Parathyroid adenoma (tissue), 2 donors: ENCODE measurements around the gene NUBP2.
A peak's percentile ranks its signal among the peaks of the same experiment; 100 is the strongest.

Source experiments
- H2AFZ ChIP-seq: fragments of 300-600 bp; sonication (generic); one replicate; pipeline ENCODE4 v1.7.0; 2017; ENCODE audit warnings: antibody characterized with exemption, mild to moderate bottlenecking
- H3K27ac ChIP-seq: fragments of 300-600 bp; sonication (generic); one replicate; pipeline ENCODE4 v1.7.0; 2017
- H3K27me3 ChIP-seq: fragments of 300-600 bp; sonication (generic); one replicate; pipeline ENCODE4 v1.7.0; 2017; ENCODE audit warnings: low read length; ENCODE audit not compliant: control insufficient read depth, insufficient read depth
- H3K36me3 ChIP-seq: fragments of 300-600 bp; sonication (generic); one replicate; pipeline ENCODE4 v1.7.0; 2017; ENCODE audit warnings: low read length; ENCODE audit not compliant: control insufficient read depth, insufficient read depth
- H3K4me1 ChIP-seq: fragments of 300-600 bp; sonication (generic); one replicate; pipeline ENCODE4 v1.7.0; 2017; ENCODE audit warnings: control low read depth
- H3K4me2 ChIP-seq: fragments of 300-600 bp; sonication (generic); one replicate; pipeline ENCODE4 v1.7.0; 2017; ENCODE audit warnings: low read length
- H3K4me3 ChIP-seq: fragments of 300-600 bp; sonication (generic); one replicate; pipeline ENCODE4 v1.7.0; 2017; ENCODE audit warnings: low read depth, low read length
- H3K79me2 ChIP-seq: fragments of 300-600 bp; sonication (generic); one replicate; pipeline ENCODE4 v1.7.0; 2017; ENCODE audit warnings: control low read depth
- H3K9ac ChIP-seq: fragments of 300-600 bp; sonication (generic); one replicate; pipeline ENCODE4 v1.7.0; 2017; ENCODE audit warnings: mild to moderate bottlenecking
- H3K9me3 ChIP-seq: fragments of 300-600 bp; sonication (generic); one replicate; pipeline ENCODE4 v1.7.0; 2017; ENCODE audit warnings: low read length; ENCODE audit not compliant: control insufficient read depth
- CTCF ChIP-seq: fragments of 300-600 bp; sonication (generic); IDR thresholded peaks from one replicate; pipeline ENCODE4 v1.7.0; 2017; ENCODE audit warnings: antibody characterized with exemption, mild to moderate bottlenecking
- donor health status: primary hyperparathyroidism.

NUBP2 gene

GRCh38 chr16:1810536-1810935 lies 27.8 kb downstream of the NUBP2 start:
- peaks cover 16% of the 10 kb centered on the region for H3K79me2 ChIP-seq
- H3K9ac ChIP-seq: no peak overlapping the region
- H3K4me3 ChIP-seq: no peak overlapping the region
- H3K9me3 ChIP-seq: no peaks in the 10 kb centered on the region
- H3K4me1 ChIP-seq: no peaks in the 10 kb centered on the region
- no peak overlapping the region for H3K27ac ChIP-seq
- H3K27me3 ChIP-seq: no peaks in the 10 kb centered on the region
- H3K4me2 ChIP-seq: no peak overlapping the region
- H2AFZ ChIP-seq: no peak overlapping the region
- no peak for TF ChIP-seq CTCF
- H3K36me3 ChIP-seq: no peaks in the 10 kb centered on the region

- Histone ChIP-seq H3K4me1 (no peaks in the 10 kb centered on the region), H3K9ac (no peak overlapping the region), H3K4me2 (no peak overlapping the region), H3K4me3 (no peak overlapping the region), H3K79me2 (peaks cover 16% of the 10 kb centered on the region), H2AFZ (no peak overlapping the region), H3K36me3 (no peaks in the 10 kb centered on the region), H3K9me3 (no peaks in the 10 kb centered on the region), H3K27me3 (no peaks in the 10 kb centered on the region), H3K27ac (no peak overlapping the region)
- TF ChIP-seq CTCF: peak; percentile 32
These were observed 30.0 kb downstream of the NUBP2 start for GRCh38 chr16:1812732-1813163.

GRCh38 chr16:1815461-1815860 lies 32.7 kb downstream of the NUBP2 start:
- Histone ChIP-seq H3K9me3 (no peaks in the 10 kb centered on the region), H3K4me2 (no peak overlapping the region), H2AFZ (no peak overlapping the region), H3K27me3 (no peaks in the 10 kb centered on the region), H3K9ac (no peak overlapping the region), H3K4me3 (no peak overlapping the region), H3K4me1 (no peaks in the 10 kb centered on the region), H3K27ac (no peak overlapping the region), H3K36me3 (no peaks in the 10 kb centered on the region), H3K79me2 (peaks cover 12% of the 10 kb centered on the region)
- TF ChIP-seq CTCF: no peak

- Histone ChIP-seq H3K27ac (no peak overlapping the region), H3K27me3 (no peaks in the 10 kb centered on the region), H3K36me3 (no peaks in the 10 kb centered on the region), H3K9me3 (no peaks in the 10 kb centered on the region), H3K79me2 (peaks cover 20% of the 10 kb centered on the region), H3K9ac (no peak overlapping the region), H3K4me2 (no peak overlapping the region), H3K4me1 (no peaks in the 10 kb centered on the region), H2AFZ (no peak overlapping the region), H3K4me3 (no peak overlapping the region)
- TF ChIP-seq CTCF: no peak
These were observed 33.9 kb downstream of the NUBP2 start for GRCh38 chr16:1816396-1817275.

- no peaks in the 10 kb centered on the region for H3K4me1 ChIP-seq
- H3K36me3 ChIP-seq: no peaks in the 10 kb centered on the region
- TF ChIP-seq CTCF: no peak
- H3K4me3 ChIP-seq: no peak overlapping the region
- H3K27me3 ChIP-seq: no peaks in the 10 kb centered on the region
- no peaks in the 10 kb centered on the region for H3K9me3 ChIP-seq
- peaks cover 24% of the 10 kb centered on the region for H3K79me2 ChIP-seq
- no peak overlapping the region for H3K4me2 ChIP-seq
- H3K27ac ChIP-seq: no peak overlapping the region
- no peak overlapping the region for H2AFZ ChIP-seq
- no peak overlapping the region for H3K9ac ChIP-seq
These were observed 34.5 kb downstream of the NUBP2 start for GRCh38 chr16:1817276-1817589.
